Neutrophil (primary cell): Measurements from ENCODE around the gene PCDHGC5.

ENCODE experiments used
- H3K27ac ChIP-seq: fragments of 200-600 bp; sonication (generic); 2 replicates; pipeline ENCODE4 v1.5.1; 2016; ENCODE audit warnings: mild to moderate bottlenecking, moderate library complexity
- H3K27me3 ChIP-seq: fragments of 200-600 bp; sonication (generic); 2 replicates; pipeline ENCODE4 v1.6.0; 2016; ENCODE audit warnings: mild to moderate bottlenecking
- H3K36me3 ChIP-seq: fragments of 200-600 bp; sonication (generic); 2 replicates; pipeline ENCODE4 v1.5.1; 2017
- H3K4me1 ChIP-seq, 2 experiments: fragments of 200-600 bp in 1 of 2; sonication (generic) in 1 of 2; 1 replicate in 1 of 2; 2 replicates in 1 of 2; pipeline versions ENCODE4 v1.5.1 to v1.6.1; 2013 to 2016; ENCODE audit warnings: low read depth in 1 of 2, low read length in 1 of 2, mild to moderate bottlenecking in 1 of 2, moderate library complexity in 1 of 2; ENCODE audit not compliant: control insufficient read depth in 1 of 2, insufficient read depth in 1 of 2
- H3K4me3 ChIP-seq, 2 experiments: fragments of 200-600 bp in 1 of 2; sonication (generic) in 1 of 2; 1 replicate in 1 of 2; 2 replicates in 1 of 2; pipeline ENCODE4 v1.5.1; 2013 to 2016; ENCODE audit warnings: low read depth in 1 of 2, low read length in 1 of 2, mild to moderate bottlenecking in 1 of 2, moderate library complexity in 1 of 2
- H3K9me3 ChIP-seq: fragments of 200-600 bp; sonication (generic); 2 replicates; pipeline ENCODE4 v1.5.1; 2016
- CTCF ChIP-seq: fragments of 200-600 bp; sonication (generic); IDR thresholded peaks from 2 replicates; pipeline ENCODE4 v1.5.1; 2016; ENCODE audit warnings: antibody characterized with exemption

Gene PCDHGC5

GRCh38 chr5:141524604-141525597 lies 36.0 kb downstream of the PCDHGC5 start:
- Histone ChIP-seq H3K27me3 (no peaks in the 10 kb centered on the region), H3K36me3 (peaks cover 96% of the 10 kb centered on the region)

GRCh38 chr5:141525653-141526052 lies 36.8 kb downstream of the PCDHGC5 start:
- Histone ChIP-seq H3K9me3 (no peaks in the 10 kb centered on the region), H3K27me3 (no peaks in the 10 kb centered on the region), H3K36me3 (peaks cover 100% of the 10 kb centered on the region), H3K4me1 (peaks cover 17 to 22% of the 10 kb centered on the region in 2 experiments), H3K4me3 (no peak overlapping the region), H3K27ac (no peak overlapping the region)
- TF ChIP-seq CTCF: no peak

More at GRCh38 chr5:141524604-141525597, 36.0 kb downstream of the PCDHGC5 start:
- H3K4me1 ChIP-seq: peaks cover 24 to 29% of the 10 kb centered on the region in 2 experiments
- TF ChIP-seq CTCF: peak; percentile 96
- H3K27ac ChIP-seq: peak overlapping the region; percentile 35
- H3K4me3 ChIP-seq: no peak overlapping the region
- no peaks in the 10 kb centered on the region for H3K9me3 ChIP-seq

- no peaks in the 10 kb centered on the region for H3K9me3 ChIP-seq
- no peak overlapping the region for H3K4me3 ChIP-seq
- TF ChIP-seq CTCF: no peak
- peaks cover 0 to 6% of the 10 kb centered on the region in 2 experiments for H3K4me1 ChIP-seq
- H3K27me3 ChIP-seq: no peaks in the 10 kb centered on the region
- no peak overlapping the region for H3K27ac ChIP-seq
- peaks cover 99% of the 10 kb centered on the region for H3K36me3 ChIP-seq
Observed at GRCh38 chr5:141527426-141527825, 38.5 kb downstream of the PCDHGC5 start.

GRCh38 chr5:141528291-141528984 lies 39.6 kb downstream of the PCDHGC5 start:
- H3K36me3 ChIP-seq: peaks cover 99% of the 10 kb centered on the region
- no peaks in the 10 kb centered on the region for H3K27me3 ChIP-seq
- H3K9me3 ChIP-seq: no peaks in the 10 kb centered on the region
- no peak overlapping the region for H3K4me3 ChIP-seq
- H3K4me1 ChIP-seq: peaks cover 0 to 6% of the 10 kb centered on the region in 2 experiments
- TF ChIP-seq CTCF: no peak
- H3K27ac ChIP-seq: no peak overlapping the region

- H3K4me3 ChIP-seq: no peak overlapping the region
- H3K4me1 ChIP-seq: peaks cover 0 to 6% of the 10 kb centered on the region in 2 experiments
- no peak overlapping the region for H3K27ac ChIP-seq
- no peaks in the 10 kb centered on the region for H3K9me3 ChIP-seq
- TF ChIP-seq CTCF: no peak
- H3K27me3 ChIP-seq: no peaks in the 10 kb centered on the region
- H3K36me3 ChIP-seq: peaks cover 99% of the 10 kb centered on the region
Observed at GRCh38 chr5:141529002-141529401, 40.1 kb downstream of the PCDHGC5 start.
